DMS79 (cell line): ENCODE measurements around the gene GOLGA3.
"Not testable (repeated sequence)": the region's sequence is repeated elsewhere in the genome, so short reads cannot be mapped to it uniquely, and the experiment has no call there.

Experiments
- DNase-seq: peaks from one replicate; lab custom pipeline; 2025; lab: John Stamatoyannopoulos, UW

GOLGA3 gene, protein sequence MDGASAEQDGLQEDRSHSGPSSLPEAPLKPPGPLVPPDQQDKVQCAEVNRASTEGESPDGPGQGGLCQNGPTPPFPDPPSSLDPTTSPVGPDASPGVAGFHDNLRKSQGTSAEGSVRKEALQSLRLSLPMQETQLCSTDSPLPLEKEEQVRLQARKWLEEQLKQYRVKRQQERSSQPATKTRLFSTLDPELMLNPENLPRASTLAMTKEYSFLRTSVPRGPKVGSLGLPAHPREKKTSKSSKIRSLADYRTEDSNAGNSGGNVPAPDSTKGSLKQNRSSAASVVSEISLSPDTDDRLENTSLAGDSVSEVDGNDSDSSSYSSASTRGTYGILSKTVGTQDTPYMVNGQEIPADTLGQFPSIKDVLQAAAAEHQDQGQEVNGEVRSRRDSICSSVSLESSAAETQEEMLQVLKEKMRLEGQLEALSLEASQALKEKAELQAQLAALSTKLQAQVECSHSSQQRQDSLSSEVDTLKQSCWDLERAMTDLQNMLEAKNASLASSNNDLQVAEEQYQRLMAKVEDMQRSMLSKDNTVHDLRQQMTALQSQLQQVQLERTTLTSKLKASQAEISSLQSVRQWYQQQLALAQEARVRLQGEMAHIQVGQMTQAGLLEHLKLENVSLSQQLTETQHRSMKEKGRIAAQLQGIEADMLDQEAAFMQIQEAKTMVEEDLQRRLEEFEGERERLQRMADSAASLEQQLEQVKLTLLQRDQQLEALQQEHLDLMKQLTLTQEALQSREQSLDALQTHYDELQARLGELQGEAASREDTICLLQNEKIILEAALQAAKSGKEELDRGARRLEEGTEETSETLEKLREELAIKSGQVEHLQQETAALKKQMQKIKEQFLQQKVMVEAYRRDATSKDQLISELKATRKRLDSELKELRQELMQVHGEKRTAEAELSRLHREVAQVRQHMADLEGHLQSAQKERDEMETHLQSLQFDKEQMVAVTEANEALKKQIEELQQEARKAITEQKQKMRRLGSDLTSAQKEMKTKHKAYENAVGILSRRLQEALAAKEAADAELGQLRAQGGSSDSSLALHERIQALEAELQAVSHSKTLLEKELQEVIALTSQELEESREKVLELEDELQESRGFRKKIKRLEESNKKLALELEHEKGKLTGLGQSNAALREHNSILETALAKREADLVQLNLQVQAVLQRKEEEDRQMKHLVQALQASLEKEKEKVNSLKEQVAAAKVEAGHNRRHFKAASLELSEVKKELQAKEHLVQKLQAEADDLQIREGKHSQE (N-terminal part only)

DNA sequence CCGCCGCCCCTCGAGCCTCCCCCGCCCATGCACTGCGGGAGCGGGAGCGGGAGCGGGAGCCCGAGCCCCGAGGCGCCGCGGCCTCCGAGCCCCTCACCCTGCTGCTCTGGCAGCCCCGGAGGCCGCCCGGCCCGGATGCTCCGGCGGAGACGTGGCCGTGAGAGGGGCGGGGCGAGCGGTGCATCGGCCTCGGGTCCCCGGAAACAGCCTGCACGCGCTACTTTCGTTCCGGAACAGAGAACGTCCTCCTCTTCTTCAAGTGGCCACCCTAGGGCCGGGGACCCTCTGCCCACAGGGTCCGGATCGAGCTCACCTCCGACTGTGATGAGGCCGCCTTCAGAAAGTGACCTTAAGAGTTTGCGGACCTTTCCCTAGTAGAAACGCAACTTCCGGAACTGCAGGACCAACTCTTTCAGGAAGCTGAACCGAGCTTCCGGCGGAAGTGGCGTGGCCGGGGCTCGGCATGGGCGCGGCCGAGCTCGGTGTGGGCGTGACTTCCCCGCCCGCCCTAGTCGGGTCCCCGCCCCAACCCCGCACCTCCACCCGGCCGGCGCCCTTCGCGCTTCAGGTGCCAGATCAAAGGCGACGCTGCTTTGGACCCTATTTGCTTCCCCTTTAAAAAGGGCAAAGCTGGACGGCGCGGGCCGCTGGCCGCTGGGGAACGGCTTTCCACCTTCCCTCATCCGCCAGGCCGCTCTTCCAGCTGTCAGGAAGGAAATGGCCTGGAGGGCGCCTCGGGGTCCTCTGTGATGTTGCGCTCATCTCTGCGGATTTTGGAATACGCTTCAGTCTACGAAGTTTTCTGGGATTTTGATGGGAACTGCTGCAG lies at the start of gene GOLGA3:
Gene GOLGA3, minus strand, starts transcription at position 164 of the 829 bp plus-strand sequence. CDS start 6,741 bp downstream, outside the sequence.
- peak; percentile 87 for DNase-seq

DNA sequence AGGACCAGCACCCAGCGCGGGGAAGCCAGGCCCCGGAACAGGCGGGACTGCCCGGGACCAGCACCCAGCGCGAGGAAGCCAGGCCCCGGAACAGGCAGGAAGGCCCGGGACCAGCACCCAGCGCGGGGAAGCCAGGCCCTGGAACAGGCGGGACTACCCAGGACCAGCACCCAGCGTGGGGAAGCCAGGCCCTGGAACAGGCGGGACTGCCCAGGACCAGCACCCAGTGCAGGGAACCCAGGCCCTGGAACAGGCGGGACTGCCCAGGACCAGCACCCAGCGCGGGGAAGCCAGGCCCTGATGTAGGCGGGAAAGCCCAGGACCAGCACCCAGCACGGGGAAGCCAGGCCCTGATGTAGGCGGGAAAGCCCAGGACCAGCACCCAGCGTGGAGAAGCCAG lies 46.0 kb upstream of the GOLGA3 start:
- not testable (repeated sequence) for DNase-seq

DNA sequence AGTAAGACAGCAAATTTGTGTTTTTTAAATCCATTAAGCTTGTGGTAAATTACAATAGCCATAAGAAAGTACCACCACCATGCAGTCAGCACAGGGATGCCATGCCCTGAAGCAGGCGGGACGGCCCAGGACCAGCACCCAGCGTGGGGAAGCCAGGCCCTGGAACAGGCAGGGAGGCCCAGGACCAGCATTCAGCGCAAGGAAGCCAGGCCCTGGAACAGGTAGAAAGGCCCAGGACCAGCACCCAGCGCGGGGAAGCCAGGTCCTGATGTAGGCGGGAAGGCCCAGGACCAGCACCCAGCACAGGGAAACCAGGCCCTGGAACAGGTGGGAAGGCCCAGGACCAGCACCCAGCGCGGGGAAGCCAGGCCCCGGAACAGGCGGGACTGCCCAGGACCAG lies 45.5 kb upstream of the GOLGA3 start:
- no peak for DNase-seq

DNA sequence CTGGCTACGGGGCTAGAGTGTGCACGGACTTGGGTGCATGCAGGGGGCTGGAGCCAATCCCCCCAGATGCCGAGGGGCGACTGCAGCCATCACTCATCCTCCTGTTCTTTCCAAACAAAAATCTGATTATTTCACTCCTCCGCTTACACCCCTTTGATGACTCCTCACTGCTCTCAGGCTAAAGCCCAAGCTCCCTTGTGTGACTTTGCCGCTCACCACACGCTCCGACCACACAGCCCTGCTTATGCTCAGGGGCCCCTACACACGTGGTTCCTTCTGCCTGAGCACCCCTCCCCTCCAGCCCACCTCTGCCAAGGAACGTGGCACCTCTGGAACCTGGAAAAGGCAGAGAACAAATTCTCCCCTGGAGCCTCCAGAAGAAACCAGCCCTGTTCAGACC lies 45.1 kb upstream of the GOLGA3 start:
- no peak for DNase-seq

DNA sequence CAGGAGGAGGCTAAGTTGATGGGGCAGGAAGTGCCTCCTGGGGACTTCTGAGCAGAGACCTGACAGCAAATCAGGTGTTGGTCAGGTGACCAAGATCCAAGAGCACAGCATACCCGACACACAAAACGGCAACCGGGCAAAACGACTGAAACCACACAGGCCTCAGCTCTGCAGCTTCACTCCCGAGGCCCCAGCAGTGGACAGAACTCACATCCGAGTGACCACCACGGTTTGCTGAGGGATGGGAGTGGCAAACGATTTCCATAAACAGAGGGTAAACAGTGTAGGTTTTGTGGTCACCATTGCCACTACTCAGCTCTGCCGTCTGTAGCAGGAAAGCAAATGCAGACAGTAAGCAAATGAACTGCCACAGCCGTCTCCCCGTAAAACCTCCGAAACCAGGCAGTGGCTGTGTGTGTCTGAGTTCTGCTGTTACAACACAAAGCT lies 44.3 kb upstream of the GOLGA3 start:
- no peak for DNase-seq

DNA sequence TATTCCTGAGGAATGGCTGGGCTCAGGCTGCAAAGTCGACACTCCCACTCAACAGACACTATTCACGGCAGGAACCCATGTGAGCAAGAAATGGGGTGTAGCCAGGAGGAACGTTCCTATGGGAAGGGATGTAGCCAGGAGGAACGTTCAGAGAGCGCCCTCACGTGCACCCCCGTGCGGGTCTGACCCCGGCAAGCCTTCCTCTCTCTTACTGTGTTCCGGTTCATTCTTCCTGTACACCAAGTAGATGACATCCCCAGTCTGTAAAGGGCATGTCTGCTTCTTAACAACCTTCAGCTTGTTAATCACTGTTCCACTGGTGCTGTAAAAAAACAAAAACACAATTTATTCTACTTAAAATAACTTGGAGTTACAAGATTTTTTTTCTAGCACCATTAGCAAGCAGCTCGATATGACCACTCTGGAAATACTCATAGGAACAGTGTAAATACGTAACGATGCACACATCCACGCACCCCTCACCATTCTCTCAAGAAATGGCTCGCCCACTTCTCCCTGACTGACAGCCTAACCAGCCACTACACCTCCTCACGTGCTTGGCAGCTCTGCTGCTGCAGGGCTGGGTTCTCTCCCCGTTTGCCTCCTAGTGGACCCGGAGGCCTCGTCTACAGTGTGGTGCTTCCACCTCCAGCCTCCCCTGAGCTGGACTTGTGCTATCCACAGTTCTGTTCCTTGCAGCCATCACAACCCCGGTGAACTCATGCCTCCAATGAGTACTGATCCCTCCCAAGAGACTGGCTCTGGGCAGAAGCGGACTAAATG lies 43.6 kb upstream of the GOLGA3 start:
- no peak for DNase-seq

DNA sequence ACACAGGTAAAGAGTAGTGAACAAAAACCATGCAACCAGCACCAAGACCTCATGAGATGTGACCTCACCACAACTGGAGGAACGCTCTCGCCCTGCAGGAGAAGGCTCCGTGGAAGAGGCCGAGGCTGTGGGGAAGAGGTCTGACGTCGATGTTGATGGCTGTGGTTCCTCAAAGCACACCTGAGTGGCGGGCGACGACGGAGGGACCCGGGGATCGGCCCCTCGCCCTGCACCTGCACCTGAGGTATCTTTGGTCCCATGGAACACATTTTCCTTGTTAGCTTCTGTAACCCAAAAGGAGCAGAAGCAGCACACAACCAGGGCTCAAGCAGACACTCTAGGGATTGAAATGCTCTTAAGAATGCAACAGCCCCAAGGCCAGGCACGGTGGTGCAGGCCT lies 40.9 kb upstream of the GOLGA3 start:
- DNase-seq: no peak

DNA sequence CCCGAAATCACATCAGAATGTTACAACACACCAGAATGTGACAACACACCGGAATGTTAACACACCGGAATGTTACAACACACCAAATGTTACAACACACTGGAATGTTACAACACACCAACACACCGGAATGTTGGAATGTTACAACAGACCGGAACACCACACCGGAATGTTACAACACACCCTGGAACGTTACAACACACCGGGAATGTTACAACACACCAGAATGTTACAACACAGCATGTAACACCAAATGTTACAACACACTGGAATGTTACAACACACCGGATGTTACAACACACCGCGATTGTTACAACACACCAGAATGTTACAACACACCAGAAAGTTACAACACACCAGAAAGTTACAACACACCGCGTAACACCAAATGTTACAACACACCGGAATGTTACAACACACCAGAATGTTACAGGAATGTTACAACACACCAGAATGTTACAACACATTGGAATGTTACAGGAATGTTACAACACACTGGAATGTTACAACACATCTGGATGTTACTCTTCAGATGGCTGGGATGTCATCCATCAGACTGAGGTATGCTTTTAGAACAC lies 37.7 kb upstream of the GOLGA3 start:
- DNase-seq: no peak

DNA sequence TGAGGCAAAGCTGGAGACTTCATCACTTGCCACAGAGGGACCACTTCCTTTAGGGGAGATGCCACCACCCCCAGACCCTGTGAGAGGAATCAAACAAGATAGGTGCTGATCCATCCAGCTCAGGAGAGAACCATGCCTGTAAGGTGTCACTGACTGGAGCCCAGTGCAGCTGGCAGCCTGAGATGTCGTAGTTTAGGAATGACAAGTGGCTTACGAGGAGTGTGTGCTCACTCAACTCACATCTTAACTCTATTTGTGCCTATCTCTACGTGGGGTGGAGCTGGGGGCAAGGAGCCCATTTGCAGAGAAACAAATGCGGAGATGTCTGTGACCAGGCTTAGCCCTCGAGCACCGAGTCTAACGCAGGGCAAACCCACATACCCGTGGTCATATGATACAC lies 32.9 kb upstream of the GOLGA3 start:
- no peak for DNase-seq

DNA sequence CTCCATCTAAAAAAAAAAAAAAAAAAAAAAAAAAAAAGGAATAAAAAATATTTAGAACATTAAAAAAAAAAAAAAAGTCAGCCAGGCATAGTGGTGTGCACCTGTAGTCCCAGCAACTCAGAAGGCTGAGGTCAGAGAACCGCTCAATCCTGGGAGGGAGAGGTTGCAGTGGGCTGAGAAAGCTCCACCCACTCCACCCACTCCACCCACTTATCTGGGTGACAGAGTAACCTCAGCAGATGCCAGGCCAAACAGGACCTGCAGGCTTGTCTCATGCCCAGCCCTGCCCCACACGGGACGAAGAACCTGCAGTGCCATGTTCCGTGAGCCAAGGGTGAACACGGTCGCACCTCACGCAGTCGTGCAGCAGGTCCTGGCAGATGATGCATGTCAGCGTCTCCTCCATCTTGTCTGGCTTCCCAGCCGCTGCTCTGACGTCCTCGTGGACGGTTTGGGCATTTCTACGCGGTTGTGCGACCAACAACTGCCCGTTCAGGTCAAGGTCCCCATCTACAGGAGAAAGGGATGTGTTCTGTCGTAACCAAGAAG lies 30.1 kb upstream of the GOLGA3 start:
- DNase-seq: no peak

DNA sequence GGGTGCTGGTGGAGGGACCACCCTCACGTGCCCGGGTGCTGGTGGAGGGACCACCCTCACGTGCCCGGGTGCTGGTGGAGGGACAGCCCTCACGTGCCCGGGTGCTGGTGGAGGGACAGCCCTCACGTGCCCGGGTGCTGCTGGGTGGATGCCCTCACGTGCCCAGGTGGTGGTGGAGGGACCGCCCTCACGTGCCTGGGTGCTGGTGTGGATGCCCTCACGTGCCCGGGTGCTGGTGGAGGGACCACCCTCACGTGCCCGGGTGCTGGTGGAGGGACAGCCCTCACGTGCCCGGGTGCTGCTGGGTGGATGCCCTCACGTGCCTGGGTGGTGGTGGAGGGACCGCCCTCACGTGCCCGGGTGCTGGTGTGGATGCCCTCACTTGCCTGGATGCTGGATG lies 28.4 kb upstream of the GOLGA3 start:
- DNase-seq: not testable (repeated sequence)

DNA sequence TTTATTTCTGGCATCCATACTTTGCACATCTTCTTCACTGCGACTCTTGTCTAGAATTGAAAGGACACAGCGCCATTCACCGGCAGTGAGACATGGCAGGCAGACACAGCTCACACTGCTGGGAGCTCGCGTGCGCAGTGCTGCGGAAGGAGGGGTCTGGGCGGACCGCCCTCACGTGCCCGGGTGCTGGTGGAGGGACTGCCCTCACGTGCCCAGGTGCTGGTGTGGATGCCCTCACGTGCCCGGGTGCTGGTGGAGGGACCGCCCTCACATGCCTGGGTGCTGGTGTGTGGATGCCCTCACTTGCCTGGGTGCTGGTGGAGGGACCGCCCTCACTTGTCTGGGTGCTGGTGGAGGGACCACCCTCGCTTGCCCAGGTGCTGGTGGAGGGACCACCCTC lies 27.9 kb upstream of the GOLGA3 start:
- no peak for DNase-seq

DNA sequence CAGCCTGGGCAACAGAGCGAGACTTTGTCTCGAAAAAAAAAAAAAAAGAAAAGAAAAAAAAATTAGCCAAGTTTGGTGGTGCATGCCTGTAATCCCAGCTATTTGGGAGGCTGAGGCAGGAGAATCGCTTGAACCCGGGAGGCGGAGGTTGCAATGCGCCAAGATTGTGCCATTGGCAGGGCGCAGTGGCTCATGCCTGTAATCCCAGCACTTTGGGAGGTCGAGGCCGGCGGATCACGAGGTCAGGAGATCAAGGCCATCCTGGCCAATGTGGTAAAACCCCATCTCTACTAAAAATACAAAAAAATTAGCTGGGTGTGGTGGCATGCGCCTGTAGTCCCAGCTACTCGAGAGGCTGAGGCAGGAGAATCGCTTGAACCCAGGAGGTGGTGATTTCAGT lies 26.5 kb upstream of the GOLGA3 start:
- DNase-seq: not testable (repeated sequence)

DNA sequence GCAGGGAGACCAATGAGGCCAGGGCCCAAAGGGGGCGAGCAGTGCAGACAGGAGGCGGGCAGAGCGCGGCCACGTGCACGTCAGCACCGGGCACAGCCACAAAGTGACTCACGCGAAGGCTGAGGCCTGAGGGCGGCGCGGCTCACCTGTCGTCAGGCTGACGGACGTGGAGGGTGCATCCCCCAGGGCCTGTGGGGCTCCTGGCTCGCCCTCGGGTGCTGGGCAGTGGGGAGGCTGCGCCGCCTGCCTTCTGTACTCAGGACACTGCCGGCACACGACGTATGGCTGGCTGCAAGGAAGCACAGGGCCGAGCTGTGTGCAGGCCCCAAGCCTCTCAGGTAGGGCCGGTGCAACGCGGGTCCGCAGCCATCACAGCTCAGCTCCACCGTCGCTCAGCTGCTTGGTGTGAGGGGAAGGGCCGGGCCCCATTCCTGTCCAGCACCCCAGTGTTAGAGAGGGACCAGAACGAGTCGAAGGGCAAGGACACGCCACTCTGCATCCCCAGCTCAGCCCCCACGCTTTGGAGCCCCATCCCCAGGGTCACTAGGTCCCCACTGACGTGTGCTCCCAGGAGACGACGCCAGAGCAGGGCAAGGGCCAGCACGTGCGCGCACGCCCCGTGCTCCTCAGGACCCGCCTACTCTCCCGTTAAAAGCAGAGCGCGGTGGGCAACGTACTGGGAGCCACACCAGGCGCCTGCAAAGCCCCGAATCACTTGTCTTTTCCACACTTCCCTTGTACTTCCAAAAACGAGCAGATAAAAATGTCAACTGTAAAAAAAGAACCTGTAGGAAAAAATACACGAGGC lies 24.8 kb upstream of the GOLGA3 start:
- no peak for DNase-seq

DNA sequence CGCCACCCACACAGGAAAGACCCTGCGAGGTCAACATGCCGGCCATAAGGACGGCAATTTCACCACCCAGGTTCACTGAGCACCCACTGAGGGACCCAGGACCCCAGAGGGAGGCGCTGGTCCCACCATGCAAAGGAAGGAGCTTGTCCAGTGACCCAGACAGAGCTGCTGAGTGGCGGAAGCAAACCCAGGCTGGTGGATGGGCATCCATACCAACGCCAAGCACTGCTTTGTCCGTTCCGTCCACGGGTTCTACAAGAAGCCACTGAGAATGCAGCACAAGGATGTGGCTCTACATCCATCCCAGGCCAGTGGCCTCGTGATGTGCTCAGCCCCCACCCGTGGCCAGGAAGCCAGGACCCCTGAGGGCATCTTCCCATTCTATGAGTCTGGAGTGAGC lies 23.8 kb upstream of the GOLGA3 start:
- DNase-seq: no peak

DNA sequence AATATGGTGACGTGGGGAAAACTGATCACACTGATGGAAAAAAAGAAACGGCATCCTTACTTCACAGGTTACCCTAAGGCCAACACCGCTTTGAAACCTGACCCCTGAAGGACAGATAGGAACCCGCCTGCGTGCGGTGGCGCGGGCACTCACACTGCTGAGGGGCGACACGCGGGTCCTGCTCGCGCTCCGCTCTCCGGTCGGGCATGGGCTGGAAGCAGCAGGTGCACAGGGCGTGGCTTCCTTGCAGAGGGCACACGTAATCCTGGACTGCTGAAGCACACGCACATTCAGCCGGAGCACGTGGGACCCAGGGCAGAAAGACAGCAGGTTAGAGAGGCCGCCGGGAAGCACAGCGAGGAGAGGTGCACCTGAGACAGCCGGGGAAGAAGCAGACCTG lies 22.8 kb upstream of the GOLGA3 start:
- DNase-seq: no peak

DNA sequence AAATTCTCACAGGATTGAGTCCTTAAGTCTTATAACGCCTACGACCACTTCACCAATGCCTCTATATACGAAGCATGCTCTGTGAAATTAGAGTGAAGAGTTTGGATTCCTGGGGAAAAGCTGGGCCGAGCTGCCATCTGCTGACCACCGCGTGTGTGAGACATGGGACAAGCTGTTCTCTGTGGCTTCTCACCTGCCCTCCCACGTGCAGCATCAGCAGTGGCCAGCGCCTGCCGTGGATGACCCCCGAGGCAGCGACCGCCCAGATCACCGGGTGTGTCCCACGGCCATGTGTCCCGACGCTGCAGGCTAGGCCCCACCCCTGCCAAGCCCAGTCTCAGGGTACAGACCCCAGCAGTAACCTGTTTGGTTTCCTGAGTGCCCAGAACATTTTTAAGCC lies 21.6 kb upstream of the GOLGA3 start:
- DNase-seq: no peak

DNA sequence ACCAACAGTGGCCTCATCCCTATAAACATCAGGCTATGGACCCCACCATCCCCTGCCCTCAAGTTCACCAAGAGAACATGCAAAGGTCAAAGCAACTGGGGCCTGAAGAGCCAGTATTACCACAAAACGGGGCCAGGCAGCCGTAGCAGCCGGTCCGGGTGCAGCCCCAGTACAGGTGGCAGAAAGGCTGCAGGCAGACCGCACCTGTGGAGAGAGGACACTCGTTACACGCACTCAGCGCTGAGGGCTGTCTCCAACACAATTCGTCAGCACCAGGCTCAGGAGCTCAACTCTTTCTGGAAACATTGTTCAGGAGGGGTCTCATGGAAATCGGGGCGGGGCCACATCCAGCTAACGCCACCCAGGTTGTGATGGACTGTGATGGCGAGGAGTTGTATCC lies 19.9 kb upstream of the GOLGA3 start:
- no peak for DNase-seq
